Bronchial epithelial cell (primary cell): ENCODE data around the gene RPS6KA2. TPM values are rescaled to one million over a fixed set of nuclear protein-coding genes. Genes with fewer than 3 reads are reported as not detected.

ENCODE experiments used
- DNase-seq: peaks from one replicate; pipeline ENCODE4 v3.0.0-alpha.2; 2010; ENCODE audit warnings: low read depth
- FAIRE-seq: peaks from 2 replicates; lab custom pipeline; 2011; peaks lifted over from hg19 to GRCh38; lab: Jason Lieb, UNC
- H3K27me3 ChIP-seq: 2 replicates; pipeline ENCODE4 v1.5.1; 2011; ENCODE audit warnings: low read length; ENCODE audit not compliant: control insufficient read depth, insufficient read depth
- H3K36me3 ChIP-seq: 2 replicates; pipeline ENCODE4 v1.5.1; 2011; ENCODE audit warnings: low read length; ENCODE audit not compliant: control insufficient read depth, insufficient read depth
- H3K4me3 ChIP-seq: 2 replicates; pipeline ENCODE4 v1.5.1; 2011; ENCODE audit warnings: mild to moderate bottlenecking, low read depth, low read length, control low read depth
- total RNA-seq: library from RNA; depleted of rRNA; stranded (reverse); fragments of >200 nt; gene quantifications from 2 replicates; pipeline ENCODE4 v1.2.1, GENCODE V29; 2014
- TF ChIP-seq, protein P1 (sequence below): IDR thresholded peaks from 2 replicates; pipeline ENCODE4 v1.5.1; 2011; ENCODE audit warnings: mild to moderate bottlenecking, moderate library complexity, low read length, control low read depth, inconsistent platforms; ENCODE audit not compliant: insufficient read depth, severe bottlenecking

The RPS6KA2 gene
- total RNA-seq, 1 donor from 2014 or later: 42.6 TPM

- DNase-seq (no peak), FAIRE-seq (peak; percentile 94)
- peaks cover 1% of the 10 kb centered on the region for H3K36me3 ChIP-seq
- TF ChIP-seq, protein P1, sequence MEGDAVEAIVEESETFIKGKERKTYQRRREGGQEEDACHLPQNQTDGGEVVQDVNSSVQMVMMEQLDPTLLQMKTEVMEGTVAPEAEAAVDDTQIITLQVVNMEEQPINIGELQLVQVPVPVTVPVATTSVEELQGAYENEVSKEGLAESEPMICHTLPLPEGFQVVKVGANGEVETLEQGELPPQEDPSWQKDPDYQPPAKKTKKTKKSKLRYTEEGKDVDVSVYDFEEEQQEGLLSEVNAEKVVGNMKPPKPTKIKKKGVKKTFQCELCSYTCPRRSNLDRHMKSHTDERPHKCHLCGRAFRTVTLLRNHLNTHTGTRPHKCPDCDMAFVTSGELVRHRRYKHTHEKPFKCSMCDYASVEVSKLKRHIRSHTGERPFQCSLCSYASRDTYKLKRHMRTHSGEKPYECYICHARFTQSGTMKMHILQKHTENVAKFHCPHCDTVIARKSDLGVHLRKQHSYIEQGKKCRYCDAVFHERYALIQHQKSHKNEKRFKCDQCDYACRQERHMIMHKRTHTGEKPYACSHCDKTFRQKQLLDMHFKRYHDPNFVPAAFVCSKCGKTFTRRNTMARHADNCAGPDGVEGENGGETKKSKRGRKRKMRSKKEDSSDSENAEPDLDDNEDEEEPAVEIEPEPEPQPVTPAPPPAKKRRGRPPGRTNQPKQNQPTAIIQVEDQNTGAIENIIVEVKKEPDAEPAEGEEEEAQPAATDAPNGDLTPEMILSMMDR: no peak
- no peaks in the 10 kb centered on the region for H3K27me3 ChIP-seq
- H3K4me3 ChIP-seq: no peak overlapping the region
Measured at GRCh38 chr6:166494101-166494441, 133.0 kb downstream of the RPS6KA2 start.

- FAIRE-seq: no peak
- H3K36me3 ChIP-seq: peaks cover 1% of the 10 kb centered on the region
- no peak for DNase-seq
- H3K27me3 ChIP-seq: no peaks in the 10 kb centered on the region
- TF ChIP-seq, protein P1: no peak
- H3K4me3 ChIP-seq: no peak overlapping the region
Measured at GRCh38 chr6:166493427-166494100, 133.5 kb downstream of the RPS6KA2 start.

DNA sequence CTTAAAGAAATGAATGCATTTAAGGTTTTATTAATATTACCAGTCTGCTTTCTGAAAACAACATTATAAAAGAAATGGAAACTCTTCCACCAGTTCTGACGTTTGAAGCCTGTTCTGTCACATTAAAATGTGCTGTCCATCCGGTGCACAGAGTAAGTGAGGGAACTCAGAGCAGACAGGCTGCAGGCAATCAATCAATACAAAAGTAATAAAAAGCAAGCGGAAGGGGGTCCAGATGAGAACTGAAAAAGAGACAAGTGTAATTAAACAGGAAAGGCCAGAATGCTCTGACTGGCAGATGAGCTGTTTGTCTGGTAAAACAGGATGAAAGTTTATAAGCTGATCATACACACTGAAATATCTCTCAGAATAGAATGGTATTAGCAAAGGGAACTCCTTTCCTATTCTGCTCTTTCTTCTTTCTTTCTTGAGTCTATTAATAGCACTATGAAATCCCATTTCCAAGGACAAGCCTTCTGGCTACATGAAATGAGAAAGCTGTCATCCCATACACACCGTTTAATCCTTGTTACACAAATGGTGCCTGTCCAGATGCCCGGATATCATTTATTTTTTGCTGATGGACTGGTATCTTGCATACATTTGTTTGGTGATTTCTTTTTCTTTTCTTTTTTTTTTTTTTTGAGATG is 134.8 kb downstream of the RPS6KA2 start:
- Histone ChIP-seq H3K36me3 (peaks cover 2% of the 10 kb centered on the region), H3K4me3 (no peak overlapping the region), H3K27me3 (no peaks in the 10 kb centered on the region)
- no peak for FAIRE-seq
- TF ChIP-seq, protein P1: no peak
- DNase-seq: no peak

GRCh38 chr6:166490671-166491500 is 136.2 kb downstream of the RPS6KA2 start:
- no peak overlapping the region for H3K4me3 ChIP-seq
- DNase-seq (peak; percentile 33), FAIRE-seq (peak; percentile 50)
- TF ChIP-seq, protein P1: no peak
- no peaks in the 10 kb centered on the region for H3K27me3 ChIP-seq
- H3K36me3 ChIP-seq: peaks cover 4% of the 10 kb centered on the region

DNA sequence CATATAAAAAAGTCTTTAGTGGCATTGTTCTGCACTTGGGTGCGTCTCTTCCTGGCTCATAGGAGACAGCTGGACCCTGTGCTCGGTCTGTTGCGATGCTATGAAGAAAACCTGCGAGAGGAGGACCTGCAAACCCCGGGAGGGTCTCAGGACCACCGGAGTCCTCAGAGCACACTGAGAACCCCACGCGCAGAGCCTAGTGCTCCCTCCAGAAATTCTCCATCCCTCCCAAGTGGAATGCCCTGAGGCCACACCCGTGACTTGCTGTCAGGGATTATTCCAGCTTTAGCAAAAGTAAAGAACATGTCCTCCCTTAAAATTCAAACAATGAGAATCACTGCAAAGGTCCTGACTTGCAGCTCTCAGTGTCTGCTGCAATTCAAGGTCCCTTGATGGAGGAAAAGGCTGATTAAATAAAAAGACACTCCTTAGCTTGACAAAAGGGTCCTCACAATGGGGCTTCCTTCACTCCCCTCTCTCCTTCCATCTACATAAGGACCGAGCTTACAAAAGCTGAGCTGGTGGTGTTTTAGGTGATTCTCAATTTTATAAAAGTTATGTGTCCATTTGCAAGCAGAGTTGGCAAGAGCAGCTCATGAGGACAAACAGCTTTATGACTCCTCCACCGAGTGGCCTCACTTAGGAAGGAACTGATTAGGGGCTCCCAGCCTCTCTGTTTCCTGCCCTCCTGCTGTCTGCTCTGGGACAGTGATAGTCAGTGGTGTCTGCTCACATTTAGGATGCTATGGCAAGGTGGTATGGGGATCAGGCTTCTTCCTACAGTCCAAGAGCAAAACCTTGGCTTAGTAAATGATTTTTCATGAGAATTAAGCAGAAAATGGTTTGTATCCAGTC is 137.5 kb downstream of the RPS6KA2 start:
- no peaks in the 10 kb centered on the region for H3K27me3 ChIP-seq
- FAIRE-seq (no peak), DNase-seq (no peak)
- no peak overlapping the region for H3K4me3 ChIP-seq
- TF ChIP-seq, protein P1: no peak
- peaks cover 3% of the 10 kb centered on the region for H3K36me3 ChIP-seq
